IPS-NIHi7 (cell line): ENCODE results near the gene OR2Z1.
A peak's percentile ranks its signal among the peaks of the same experiment; 100 is the strongest.

Experiments
- DNase-seq: peaks from one replicate; pipeline ENCODE4 v3.0.0; 2012; ENCODE audit warnings: mixed read lengths; ENCODE audit errors: extremely low spot score

OR2Z1 gene, protein sequence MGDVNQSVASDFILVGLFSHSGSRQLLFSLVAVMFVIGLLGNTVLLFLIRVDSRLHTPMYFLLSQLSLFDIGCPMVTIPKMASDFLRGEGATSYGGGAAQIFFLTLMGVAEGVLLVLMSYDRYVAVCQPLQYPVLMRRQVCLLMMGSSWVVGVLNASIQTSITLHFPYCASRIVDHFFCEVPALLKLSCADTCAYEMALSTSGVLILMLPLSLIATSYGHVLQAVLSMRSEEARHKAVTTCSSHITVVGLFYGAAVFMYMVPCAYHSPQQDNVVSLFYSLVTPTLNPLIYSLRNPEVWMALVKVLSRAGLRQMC

DNA sequence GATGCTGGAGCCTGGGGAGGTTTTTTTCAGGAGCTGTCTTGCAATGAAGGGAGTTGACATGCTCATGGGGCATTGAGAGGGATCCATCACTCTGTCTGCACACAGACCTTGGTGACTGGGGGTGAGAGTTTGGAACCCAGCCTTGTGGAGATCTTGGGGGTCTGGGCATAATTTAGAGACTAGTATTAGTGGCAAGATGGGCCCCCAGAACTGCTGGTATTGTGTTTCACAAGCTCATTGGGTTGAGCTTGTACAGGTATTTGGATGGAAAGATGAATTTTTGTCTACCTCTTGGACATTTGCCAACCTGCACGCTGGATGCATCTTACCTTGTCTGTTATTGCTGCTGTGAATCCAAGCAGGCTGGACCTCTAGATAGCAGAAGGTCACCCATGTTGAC, at the start of gene OR2Z1:
Gene OR2Z1 (plus strand): TSS at position 301 of the 400 bp plus-strand sequence. CDS start 9,395 bp downstream, outside the sequence.
- DNase-seq = no peak

DNA sequence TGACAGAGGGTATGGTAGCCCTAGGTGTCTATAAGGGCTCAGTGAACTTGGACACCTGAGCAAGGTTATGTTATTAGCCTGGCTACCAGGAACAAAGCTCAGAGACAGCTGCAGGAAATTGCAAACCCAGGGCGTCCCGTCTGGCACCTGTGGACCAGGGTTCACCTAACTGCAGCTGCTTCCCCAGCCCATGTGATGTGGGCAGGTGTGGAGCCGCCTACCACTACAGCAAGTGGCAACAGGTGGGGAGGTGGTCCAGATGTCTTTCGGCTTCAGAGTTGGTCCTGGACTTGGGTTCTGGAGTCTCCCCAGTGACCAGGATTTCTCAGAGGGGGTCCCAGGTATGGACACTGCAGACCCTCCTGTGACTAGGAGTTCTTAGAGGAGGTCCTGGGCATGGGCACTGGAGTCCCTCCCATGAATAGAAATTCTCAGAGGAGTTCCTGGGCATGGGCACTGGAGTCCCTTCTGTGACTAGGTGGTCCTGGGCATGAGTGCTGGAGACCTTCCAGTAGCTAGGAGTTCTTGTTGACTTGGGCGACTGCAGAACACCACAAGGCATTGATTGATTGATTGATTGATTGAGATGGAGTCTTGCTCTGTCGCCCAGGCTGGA, 48.0 kb upstream of the OR2Z1 start:
- no peak for DNase-seq

DNA sequence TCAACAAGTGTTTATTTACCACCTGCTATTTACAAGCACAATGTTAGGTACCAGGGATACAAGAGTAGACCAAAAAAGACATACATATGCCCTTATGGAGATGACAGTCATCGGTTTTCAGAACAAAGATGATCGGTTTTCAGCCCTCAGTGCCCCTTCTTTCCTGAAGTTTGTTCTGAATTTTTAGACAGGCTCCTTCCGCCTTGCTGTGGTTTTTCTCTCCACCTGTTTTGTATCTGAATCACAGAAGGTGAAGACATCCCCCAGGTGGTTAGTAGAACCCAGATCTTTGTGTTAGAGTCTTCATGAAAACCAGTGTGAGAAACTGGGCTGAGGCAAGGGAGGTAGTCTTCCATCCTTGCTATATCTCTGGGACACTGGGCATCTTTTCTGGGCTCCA, 46.4 kb upstream of the OR2Z1 start:
- DNase-seq = no peak

DNA sequence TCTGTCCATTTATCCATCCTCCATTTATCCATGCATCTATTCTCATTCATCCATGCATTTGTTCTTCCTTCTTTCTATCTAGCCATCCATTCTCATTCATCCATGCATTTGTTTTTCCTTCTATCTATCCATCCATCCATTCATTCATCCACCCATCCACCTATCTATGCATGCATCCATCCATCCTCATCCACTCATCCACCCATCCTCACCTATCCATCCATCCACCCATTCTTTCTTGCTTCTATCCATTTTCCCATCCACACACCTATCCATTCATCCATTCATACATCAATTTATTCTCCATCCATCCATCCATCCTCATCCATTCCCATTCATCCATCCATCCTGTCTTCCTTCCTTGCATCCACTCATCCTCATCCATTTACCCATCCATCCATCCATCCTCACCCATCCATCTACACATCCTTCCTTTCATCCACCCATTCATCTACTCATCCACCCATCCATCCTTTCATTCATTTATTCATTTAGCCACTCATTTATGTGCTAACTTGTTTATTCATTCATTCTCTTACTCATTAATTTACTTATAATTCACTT, 43.1 kb upstream of the OR2Z1 start:
- no peak for DNase-seq

DNA sequence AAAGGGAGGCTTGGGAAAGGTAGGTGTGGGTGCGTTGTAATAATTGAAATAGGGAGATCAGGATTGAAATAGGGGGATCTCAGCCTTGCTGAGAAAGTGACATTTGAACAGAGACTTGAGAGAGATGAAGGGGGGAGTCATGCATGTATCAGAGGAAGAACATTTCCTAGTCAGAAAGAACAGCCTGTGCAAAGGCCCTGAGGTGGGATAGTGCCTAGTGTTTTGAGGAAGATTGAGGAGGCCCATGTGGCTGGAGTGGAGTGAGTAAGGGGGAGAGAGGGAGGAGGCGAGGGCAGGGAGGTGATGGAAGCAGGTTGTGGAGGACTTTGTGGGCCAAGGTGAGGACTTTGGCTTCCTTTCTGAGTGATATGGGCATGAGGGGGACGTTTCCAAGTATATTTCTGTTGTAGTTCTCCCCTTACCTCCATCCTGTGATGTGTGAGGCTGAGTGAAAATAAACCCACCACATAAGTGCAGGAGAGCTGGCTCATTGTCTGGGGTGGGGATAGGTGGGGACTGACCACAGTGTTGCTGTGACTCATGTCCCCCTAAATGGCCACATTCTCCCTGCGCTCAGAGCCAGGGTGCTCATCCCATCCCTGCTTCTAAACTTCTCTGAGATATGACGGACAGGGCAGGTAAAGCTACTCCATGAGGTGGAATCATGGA, 40.6 kb upstream of the OR2Z1 start:
- no peak for DNase-seq

DNA sequence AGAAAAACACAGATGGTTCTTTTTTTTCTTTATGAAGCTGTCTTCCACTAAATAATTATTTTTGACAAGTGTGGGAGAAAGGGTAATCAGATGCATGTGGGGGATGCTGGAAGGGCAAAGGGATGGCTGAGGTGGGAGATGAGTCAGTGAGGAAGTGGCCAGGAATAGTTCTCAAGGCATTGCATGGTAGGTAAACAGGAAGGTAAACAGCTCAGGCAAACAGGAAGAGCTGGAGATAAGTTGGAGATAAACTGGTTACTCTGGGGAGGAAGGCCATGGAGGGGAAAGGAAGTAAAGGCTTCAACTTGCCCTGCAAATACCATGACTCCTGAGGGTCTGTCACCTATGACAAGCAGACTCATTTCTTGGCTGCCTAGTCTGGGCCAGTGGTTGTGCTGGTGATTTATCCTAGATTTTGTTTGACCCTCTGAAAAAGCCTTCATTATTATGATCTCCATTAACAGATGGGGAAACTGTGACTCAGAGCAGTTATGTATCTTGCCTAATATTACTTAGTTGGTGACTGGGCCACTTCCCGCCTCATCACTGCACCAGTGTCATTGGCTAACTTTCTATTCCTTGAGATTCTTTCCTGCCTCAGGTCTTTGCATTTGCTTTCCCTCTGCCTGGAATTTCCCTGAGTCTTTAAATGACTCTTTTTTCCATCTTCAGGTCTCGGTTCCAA, 39.9 kb upstream of the OR2Z1 start:
- no peak for DNase-seq

DNA sequence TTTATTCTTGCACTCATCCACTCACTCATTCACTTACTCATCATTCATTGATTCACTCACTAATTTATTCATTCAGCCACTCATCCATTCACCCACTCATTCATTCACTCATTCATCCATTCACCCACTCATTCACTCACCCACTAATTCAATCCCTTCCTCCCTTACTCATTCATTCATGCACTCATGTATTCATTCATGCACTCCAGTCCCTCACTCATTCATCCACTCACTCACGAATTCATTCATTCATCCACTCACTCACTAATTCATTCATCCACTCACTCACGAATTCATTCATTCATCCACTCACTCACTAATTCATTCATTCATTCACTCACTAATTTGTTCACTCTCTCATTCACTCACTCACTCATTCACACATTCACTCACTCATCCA, 39.0 kb upstream of the OR2Z1 start:
- DNase-seq = no peak

DNA sequence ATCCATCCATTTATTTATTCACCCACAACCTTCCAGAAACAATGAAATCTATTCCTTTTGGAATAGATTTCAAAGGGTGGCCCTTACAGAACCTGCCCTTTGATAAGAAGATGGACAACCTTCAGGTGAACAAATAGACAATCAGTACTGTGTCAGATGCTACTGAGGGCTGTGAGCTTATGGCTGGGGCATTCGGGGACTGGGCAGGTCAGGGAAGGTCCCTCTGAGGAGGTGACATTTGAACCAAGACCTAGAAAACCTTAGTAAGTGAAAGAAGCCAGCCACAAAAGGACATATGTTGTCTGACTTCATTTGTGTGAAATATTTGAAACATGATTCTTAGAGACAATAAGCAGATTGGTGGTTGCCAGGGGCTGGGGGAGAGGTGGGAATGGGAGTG, 38.5 kb upstream of the OR2Z1 start:
- DNase-seq = no peak

DNA sequence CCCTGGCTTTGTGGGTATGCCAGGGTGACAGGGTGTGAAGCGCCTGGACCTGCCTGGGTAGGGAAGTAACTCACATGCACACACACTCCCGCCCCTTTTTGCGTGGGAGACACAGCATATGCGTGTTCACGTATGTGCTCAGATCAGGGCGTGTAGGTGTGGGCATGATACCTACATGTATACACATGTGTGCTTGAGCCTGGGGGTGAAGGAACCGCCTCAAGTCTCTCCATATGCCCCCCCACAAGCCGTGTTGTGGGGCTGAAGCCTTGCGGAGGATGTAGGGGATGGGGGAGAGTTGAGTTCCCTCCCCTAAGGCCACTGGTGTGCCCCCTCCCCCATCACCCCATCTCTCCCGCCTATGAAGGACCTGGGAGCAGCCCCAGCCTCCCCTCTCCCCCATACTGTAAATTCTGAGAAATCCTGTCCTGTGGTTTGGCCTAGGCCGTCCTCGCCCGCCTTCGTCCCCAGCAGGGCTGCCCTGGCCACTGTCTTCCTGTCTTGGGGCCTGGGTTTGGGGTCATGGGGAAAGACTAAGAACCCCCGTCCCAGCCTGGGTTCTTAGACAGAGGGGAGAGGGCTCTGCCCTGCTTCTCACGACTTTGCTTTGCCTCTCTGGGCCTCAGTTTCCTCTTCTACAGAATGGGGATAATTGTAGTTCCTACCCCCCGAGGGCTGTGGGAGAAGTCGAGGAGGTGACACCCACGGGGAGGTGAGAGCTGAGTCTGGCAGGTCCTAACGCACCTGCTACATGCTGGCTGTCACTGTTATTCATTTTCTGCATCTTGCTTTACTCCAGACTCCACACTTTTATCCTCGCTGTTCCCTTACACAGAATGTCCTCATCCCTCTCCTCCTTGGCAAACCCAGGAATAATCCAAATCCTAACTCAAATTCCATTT, 37.2 kb upstream of the OR2Z1 start:
- no peak for DNase-seq

DNA sequence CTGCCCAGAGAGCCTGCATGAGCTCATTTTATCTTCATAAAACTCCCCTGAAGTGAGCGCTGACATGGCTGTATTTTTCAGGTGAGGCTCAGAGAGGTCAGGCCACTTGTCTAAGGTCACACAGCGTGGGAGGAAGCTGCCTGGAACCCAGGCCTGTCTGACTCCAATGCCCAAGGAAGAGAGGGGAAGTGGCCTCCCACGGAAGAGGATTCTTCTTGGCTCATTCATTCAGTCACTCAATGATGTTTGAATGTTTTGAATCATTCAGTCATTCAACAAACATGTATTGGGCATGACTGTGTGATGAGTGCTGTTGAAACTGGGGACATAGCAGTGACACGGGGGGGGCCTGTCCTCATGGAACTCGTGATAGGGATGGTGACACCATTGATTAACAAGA, 34.9 kb upstream of the OR2Z1 start:
- no peak for DNase-seq

DNA sequence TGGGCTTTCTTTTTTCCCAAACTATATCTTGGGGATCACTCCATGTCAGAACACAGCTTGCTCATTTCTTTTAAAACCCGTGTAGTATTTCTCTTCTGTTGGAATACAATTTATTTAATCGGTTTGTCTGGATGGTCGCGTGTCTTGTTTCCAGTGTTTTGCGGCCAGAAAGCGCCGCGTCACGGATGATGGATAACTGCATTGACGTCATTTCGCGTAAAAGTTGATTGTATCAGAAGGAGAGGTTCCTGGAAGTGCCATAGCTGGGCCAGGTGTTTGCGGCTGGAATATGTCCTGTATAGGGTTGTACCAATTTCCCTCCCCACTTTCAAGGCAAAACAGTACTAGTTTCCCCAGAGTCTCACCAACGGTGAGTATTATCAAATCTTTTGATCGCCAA, 32.5 kb upstream of the OR2Z1 start:
- DNase-seq = no peak

DNA sequence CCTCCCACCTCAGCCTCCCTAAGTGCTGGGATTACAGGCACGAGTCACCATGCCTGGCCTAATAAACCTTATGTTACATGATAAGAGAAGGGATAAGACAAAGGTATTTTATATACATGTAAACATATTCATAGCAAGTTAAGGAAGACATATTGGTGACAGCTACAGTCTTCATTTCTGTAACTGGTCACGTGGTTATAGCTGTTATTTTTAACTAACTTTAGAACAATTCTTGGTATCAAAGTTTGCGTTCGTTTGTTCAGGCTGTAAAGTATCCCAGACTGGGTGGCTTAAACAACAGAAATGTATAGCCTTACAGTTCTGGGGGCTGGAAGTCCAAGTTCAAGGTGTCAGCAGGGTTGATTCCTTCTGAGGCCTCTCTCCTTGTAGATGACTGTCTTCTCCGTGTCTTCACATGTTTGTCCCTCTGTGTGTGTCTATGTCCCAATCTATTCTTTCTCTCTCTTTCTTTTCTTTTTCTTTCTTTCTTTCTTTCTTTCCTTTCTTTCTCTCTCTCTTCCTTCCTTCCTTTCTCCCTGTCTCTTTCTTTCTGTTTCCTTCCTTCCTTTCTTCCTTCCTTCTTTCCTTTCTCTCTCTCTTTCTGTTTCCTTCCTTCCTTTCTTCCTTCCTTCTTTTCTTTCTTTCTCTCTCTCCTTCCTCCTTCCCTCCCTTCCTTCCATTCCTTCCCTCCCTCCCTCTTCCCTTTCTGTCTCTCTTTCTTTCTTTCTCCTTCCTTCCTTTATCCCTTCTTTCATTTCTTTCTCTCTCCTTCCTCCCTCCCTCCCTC, 30.5 kb upstream of the OR2Z1 start:
- DNase-seq = no peak

DNA sequence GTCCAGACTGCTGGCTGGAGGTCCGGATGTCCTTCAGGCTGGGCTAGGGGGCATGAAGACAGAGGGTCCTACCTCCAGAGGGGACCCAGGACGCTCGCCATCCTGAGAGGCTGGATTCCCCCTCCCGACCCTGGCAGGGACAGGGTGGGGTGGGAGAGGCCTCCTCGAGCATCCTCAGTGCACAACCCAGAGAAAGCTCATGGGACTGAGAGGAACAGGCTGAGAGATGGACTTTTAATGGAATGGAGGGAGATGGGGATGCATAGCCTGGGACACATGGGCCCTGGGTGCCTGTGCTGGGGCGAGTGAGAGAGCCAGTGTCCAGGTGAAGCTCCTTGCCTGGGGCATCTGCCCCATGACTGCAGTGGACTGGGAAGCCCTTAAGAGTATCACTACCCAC, 25.9 kb upstream of the OR2Z1 start:
- no peak for DNase-seq

DNA sequence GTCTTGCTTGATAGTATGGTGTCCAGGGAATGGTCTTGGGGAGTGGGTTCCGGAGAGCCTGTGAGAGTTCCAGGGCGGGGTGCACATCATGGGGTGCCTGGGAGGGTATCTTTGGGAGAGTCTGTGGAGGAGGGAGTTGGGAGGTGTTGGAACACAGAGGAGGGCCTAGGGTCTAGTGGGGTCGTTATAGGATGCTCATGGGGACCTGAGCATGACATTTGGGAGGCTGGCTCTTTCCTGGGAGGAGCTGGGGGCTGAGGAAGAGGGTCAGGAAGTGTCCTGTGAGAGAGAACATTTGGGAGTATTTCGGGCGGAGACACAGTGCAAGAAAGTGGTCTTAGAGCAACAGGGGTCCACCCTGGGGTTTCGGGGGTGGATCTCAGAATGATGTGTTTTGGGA, 25.5 kb upstream of the OR2Z1 start:
- DNase-seq = no peak

DNA sequence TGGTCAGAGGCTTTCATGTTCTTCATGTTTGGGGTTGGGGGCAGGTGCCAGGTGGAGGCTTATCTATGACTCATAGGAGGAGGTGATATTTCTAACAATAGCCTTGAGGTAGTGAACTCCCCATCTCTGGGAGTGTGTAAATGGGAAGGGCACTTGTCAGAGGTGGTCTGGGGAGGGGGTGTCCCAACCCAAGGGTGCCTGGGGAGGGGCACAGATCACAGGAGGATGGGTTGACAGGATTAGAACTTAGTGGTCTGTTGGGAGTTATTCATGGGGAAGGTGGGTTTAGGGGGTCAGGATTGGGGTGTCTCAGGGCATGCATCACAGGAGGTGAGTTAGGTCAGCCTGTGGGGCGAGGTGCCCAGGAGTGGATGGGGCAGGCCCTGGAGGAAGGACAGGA, 24.4 kb upstream of the OR2Z1 start:
- no peak for DNase-seq

DNA sequence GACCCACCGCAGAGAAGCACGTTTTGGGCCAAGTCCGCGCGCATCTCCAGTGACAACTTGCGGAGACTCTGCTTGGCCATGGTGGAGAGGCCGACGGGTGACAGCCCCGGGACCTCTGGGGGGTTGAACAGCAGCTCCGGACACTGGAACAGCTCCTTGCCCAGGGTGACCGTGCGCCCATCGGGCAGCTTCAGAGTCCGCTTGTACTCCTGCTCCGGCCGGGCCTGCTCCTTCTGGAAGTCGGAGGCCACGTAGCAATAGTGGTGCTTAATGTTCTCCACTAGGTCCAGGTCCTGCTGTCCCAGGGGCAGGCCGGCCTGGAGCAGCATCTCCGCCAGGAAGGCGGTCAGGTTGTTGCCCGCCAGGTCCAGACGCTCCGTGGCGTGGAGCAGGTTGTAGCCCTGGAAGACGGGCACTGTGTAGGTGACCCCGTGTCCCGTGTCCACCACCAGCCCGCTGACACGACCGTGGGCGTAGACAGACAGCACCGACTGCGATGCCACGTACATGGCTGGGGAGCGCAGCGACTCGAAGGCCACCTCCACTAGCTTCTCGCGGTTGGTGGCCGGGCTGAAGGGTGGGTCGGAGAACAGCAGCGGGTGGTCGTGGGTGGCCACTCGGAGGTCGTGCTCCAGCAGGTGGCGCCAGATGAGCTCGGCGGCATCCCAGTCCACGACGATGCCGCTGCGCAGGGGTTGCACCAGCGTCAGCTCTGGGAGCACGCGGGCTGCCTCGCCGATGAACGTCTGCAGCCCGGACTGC, 23.6 kb upstream of the OR2Z1 start:
- peak; percentile 63 for DNase-seq

DNA sequence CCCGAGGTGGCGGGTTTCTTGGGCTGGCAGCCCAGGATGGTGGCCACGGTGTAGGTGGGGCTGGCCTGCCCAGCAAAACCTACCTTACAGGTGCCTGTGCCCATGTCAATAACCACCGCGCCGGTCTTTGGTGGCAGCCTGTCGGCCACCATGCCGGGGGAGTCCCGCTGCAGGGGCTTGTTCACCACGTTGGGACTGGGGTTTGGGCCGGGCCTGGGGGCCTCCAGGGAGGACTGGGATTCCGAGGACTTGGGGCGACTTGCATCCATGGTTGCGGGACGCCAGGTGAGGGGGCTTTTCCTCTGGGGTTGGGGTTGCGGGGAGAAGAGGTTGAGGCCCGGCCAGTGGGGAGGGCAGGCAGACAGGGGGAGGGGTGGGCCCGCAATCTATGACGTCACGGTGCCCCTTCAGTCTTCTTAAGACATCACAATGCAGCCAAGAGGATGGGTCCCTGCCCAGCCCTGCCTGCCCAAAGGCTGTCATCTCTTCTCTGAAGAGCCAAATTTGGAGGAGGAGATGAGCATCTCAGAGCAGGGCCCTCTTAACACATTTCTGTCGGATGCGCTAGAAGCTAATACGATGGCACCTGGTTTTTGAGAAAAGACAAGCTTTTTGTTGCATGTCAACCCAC, 22.9 kb upstream of the OR2Z1 start, which contains the start of gene ACTL9:
Gene ACTL9 (minus strand): TSS at position 363 of the 631 bp plus-strand sequence. CDS start 94 bp downstream, at position 269.
- DNase-seq = no peak

DNA sequence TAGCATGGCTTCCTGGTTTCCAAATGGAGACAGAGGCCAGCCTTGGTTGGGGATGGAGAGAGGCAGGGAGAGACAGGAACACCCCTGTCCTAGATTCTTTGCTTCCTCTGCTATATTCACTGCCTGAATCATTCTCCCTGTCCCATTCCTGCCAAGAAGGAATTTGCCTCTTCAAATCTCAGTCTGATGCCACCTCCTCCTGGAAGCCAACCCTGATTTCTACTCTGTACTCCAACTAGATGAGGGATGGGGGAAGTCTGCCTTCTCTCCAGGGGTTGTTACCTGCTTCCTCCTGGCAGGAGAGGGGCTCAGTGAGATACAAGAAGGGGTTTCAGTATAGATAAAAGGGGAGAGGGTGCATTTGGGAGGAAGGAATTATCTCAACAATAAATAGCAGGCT, 21.5 kb upstream of the OR2Z1 start:
- no peak for DNase-seq

DNA sequence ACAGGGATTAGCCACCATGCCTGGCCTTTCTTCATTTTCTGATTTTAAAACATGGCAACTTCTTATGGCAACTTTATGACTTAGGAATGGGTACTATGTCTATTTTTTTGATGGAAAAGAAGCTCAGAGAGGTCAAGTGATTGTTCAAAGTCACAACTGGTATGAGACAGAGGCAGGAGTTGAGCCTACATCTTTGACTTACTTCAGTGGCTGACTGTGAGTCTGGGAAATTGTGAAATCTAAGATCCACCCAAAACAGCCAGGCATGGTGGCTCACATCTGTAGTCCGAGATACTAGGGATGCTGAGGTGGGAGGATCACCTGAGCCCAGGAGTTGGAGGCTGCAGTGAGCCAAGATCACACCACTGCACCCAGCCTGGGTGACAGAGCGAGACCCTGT, 20.5 kb upstream of the OR2Z1 start:
- no peak for DNase-seq
